HAP-1 (cell line): ENCODE results near the gene VRTN.
"Not testable (repeated sequence)": the region's sequence is repeated elsewhere in the genome, so short reads cannot be mapped to it uniquely, and the experiment has no call there.

ENCODE experiments used
- DNase-seq, 2 experiments: peaks; one replicate each; pipeline ENCODE4 v3.0.0-alpha.2; 2016 to 2020; ENCODE audit warnings: low spot score in 2 of 2
- H3K27me3 ChIP-seq: fragments of 250-450 bp; sonication (Bioruptor Pico); 2 replicates; pipeline ENCODE4 v1.5.1; 2020; ENCODE audit warnings: low read depth, mild to moderate bottlenecking, moderate library complexity
- H3K36me3 ChIP-seq: fragments of 250-450 bp; sonication (Bioruptor Pico); replicated peaks from 2 replicates; pipeline ENCODE4 v1.5.1; 2020; ENCODE audit warnings: mild to moderate bottlenecking
- H3K4me1 ChIP-seq: fragments of 250-450 bp; sonication (Bioruptor Pico); 2 replicates; pipeline ENCODE4 v1.5.1; 2020; ENCODE audit warnings: mild to moderate bottlenecking
- H3K4me3 ChIP-seq: fragments of 250-450 bp; sonication (Bioruptor Pico); 2 replicates; pipeline ENCODE4 v1.5.1; 2020; ENCODE audit warnings: mild to moderate bottlenecking, moderate library complexity
- H3K9me3 ChIP-seq: fragments of 250-450 bp; sonication (Bioruptor Pico); 2 replicates; pipeline ENCODE4 v1.5.1; 2020; ENCODE audit warnings: mild to moderate bottlenecking, moderate library complexity
- in situ Hi-C: fragments of 300-500 bp; cut with MboI; formaldehyde crosslinking; loops from 3 replicates; pipeline ENCODE4 v1.14.3; 2020; ENCODE audit warnings: low sequenced_read_pairs, inconsistent platforms, mixed read lengths

Gene VRTN

DNA sequence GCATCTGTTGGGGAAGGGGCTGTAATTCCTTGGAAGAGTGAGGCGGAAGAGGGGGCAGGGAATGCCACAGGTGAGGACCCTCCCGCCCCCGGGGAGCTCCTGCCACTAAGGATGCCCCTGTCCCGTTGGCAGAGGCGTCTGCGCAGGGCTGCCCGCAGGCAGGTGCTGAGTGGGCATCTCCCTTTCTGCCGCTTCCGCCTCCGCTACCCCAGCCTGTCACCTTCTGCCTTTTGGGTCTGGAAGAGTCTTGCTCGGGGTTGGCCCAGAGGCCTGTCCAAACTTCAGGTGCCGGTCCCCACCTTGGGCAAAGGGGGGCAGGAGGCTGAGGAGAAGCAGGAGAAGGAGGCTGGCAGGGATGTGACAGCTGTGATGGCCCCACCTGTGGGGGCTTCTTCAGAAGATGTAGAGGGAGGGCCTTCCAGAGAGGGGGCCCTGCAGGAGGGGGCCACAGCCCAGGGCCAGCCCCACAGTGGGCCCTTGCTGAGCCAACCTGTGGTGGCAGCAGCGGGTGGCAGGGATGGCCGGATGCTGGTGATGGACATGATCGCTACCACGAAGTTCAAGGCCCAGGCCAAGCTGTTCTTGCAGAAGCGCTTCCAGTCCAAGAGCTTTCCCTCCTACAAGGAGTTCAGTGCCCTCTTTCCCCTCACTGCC lies 10.0 kb downstream of the VRTN start:
- in situ Hi-C loops, result loop anchor here (5.0 kb wide), 1 partner anchor 109 kb away; no protein-coding TSS in a partner anchor
- no peaks in the 10 kb centered on the region for H3K36me3 ChIP-seq
- DNase-seq, result no peak

DNA sequence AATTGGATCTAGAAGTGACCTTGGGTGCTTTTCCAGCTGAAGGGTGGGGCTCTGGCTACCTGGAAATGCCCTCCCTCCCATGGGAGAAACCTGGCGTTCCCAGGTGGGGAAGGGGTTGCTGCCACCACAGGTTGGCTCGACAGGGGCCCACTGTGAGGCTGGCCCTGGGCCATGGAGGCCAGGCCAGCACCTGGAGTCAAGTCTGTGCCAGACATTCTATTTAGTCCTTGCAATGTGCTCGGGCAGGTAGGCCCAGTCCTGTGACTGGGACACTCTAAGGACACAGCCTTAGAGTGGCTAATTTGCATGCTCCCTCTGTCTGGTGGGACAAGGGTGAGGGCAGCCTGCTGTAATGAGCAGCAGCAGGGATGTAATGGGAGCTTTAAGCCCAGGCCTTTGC lies 11.9 kb downstream of the VRTN start:
- no peaks in the 10 kb centered on the region for H3K27me3 ChIP-seq
- DNase-seq, result no peak
- no peak overlapping the region for H3K4me3 ChIP-seq
- H3K9me3 ChIP-seq, result no peaks in the 10 kb centered on the region
- in situ Hi-C loops, result no loop called here
- H3K4me1 ChIP-seq, result no peaks in the 10 kb centered on the region
- no peaks in the 10 kb centered on the region for H3K36me3 ChIP-seq

More for the DNA sequence above, 10.0 kb downstream of the VRTN start:
- no peaks in the 10 kb centered on the region for H3K9me3 ChIP-seq
- no peaks in the 10 kb centered on the region for H3K4me1 ChIP-seq
- no peak overlapping the region for H3K4me3 ChIP-seq
- no peaks in the 10 kb centered on the region for H3K27me3 ChIP-seq

DNA sequence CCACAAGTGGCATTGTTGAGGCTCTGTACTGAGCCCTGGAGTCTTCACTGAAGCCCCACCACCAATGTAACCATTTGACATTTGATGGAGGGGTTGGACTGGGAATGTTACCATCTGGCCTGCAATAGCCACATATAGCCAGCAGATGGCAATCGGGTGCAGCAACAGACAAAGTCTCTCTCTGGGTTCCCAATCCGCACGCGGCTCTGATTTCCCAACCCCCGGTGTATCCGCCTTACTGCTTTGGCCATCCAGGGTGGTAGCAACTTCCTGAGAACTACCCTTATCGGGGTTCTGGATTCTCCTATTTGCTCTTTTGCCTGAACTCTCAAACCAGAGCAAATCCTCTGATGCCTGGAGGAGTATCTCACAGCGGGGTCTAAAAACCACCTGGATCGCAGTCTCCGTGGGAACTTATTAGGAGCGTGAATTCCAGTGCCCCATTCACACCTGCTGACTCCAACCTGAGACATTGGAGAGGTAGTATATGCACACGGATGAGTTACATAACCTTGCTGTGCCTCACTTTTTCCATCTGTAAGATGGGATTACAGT lies 14.2 kb downstream of the VRTN start:
- H3K4me1 ChIP-seq, result no peaks in the 10 kb centered on the region
- peak; percentile 74 to 88 for DNase-seq
- no peaks in the 10 kb centered on the region for H3K36me3 ChIP-seq
- H3K4me3 ChIP-seq, result no peak overlapping the region
- no peaks in the 10 kb centered on the region for H3K27me3 ChIP-seq
- no peaks in the 10 kb centered on the region for H3K9me3 ChIP-seq
- in situ Hi-C loops, result no loop called here

DNA sequence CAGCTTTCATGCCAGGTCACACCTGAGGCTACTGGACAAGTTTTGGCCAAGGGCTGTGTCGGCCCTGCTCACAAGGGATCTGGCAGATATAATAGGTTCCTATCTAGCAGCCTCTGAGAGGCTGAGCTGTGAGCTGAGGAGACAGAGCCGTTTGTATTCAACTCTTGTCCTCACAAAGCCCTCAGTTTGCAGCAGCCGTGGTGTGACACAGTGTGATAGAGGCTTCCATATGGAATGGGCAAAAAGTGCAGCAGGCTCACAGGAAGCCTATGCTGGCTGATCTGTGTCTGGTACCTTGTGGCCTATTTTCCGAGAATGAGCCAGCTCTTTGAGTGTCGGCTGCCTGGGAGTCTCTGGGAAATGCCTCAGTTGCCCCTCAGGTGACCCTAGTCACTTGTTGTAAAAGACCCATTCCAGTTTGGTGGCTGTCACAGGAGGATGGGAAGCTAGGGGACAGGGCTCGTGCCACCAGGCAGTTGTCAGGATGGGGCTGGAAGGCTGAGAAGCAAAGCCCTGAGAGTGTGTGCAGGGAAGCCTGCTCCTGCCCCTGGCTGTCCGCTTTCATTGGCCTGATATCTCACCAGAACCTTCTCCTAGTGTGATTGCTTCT lies 16.1 kb downstream of the VRTN start:
- no peak overlapping the region for H3K4me3 ChIP-seq
- H3K4me1 ChIP-seq, result no peaks in the 10 kb centered on the region
- in situ Hi-C loops, result no loop called here
- H3K9me3 ChIP-seq, result no peaks in the 10 kb centered on the region
- DNase-seq, result no peak
- H3K36me3 ChIP-seq, result no peaks in the 10 kb centered on the region
- H3K27me3 ChIP-seq, result no peaks in the 10 kb centered on the region

DNA sequence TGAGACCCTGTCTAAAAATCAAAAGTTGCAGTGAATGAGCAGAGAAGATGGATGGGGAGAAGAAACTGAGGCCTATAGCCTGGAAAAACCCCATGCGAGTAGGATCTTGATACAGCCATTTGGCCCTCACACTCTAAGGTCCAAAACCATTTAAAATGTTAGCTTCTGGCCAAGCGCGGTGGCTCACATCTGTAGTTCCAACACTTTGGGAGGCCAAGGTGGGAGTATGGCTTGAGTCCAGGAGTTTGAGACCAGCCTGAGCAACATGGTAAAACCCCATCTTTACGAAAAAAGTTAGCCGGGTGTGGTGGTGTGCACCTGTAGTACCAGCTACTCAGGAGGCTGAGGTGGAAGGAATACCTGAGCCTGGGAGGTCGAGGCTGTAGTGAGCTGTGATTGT lies 19.8 kb downstream of the VRTN start:
- no peaks in the 10 kb centered on the region for H3K27me3 ChIP-seq

DNA sequence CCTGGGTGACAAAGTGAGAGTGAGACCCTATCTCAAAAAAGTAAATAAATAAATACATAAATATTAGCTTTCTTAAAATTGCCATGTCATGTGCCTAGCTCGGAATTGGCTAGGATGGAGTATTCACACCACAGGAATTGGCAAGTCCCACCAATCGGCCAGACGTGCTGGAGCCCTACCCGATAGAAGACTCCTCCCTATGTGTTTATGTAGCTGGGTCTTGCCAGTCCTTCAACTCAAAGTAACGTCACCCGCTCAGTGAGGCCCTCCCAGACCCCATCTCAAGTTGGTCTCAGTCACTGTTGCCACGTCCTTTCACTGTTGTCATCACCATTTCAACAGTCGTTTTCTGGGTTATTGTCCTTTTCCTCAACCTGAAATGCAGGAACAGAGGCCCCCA lies 20.2 kb downstream of the VRTN start:
- in situ Hi-C loops, result no loop called here
- H3K36me3 ChIP-seq, result no peaks in the 10 kb centered on the region
- H3K27me3 ChIP-seq, result no peaks in the 10 kb centered on the region
- H3K9me3 ChIP-seq, result no peaks in the 10 kb centered on the region
- no peak for DNase-seq
- H3K4me1 ChIP-seq, result no peaks in the 10 kb centered on the region
- no peak overlapping the region for H3K4me3 ChIP-seq

More for the DNA sequence above, 19.8 kb downstream of the VRTN start:
- no peaks in the 10 kb centered on the region for H3K4me1 ChIP-seq
- DNase-seq, result no peak
- H3K4me3 ChIP-seq, result no peak overlapping the region
- no peaks in the 10 kb centered on the region for H3K36me3 ChIP-seq
- in situ Hi-C loops, result no loop called here
- H3K9me3 ChIP-seq, result no peaks in the 10 kb centered on the region

DNA sequence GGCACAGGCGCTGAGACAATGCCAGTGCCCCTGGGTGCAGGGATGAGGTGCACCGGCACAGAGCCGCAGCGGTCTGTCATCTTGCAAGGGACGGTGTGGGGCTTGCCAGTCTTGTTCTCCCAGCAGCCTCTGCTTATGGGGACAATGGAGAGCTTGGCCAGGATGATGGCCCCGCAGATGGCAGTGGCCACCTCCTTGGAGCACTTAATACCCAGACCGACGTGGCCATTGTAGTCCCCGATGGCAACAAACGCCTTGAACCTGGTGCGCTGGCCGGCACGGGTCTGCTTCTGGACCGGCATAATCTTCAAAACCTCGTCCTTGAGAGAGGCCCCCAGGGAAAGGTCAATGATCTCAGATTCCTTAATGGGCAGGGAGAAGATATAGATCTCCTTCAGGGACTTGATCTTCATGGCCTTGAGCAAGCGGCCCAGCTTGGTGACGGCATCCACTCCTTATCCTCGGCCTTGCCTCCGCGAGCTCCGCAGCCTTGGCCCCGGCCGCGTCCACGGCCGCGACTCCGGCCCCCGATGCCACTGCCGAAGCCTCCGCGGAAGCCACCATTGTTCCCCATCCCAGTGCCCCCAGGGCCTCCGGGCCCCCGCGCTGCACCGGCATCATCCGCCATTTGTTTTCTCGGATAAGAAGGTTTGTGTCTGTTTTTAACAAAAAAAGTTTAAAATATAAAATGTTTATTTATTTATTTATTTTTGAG lies 29.9 kb downstream of the VRTN start:
- H3K9me3 ChIP-seq, result no peaks in the 10 kb centered on the region; the same call in 1 of the 2 replicates
- no peak overlapping the region for H3K4me3 ChIP-seq
- H3K4me1 ChIP-seq, result peaks cover under 1% of the 10 kb centered on the region
- no peaks in the 10 kb centered on the region for H3K27me3 ChIP-seq
- no peaks in the 10 kb centered on the region for H3K36me3 ChIP-seq
- in situ Hi-C loops, result no loop called here
- DNase-seq, result no peak

DNA sequence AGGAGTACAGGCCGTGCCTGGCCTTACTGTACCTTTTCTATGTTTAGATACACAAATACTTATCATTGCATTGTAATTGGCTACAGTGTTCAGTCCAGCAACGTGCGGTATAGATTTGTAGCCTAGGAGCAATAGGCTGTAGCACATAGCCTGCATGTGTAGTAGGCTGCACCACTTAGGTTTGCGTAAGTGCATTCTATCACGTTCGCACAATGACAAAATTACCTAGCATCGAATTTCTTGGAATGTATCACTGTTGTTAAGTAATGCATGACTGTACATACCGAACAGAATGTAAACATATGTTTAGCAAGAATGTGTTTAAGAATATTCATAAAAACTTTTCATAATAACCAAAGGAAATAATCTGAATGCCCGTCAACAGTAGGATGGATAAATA lies 31.9 kb downstream of the VRTN start:
- Histone ChIP-seq H3K9me3 (no peaks in the 10 kb centered on the region; the same call in 1 of the 2 replicates), H3K4me1 (peaks cover 7% of the 10 kb centered on the region), H3K36me3 (no peaks in the 10 kb centered on the region), H3K4me3 (no peak overlapping the region), H3K27me3 (no peaks in the 10 kb centered on the region)
- in situ Hi-C loops, result no loop called here
- no peak for DNase-seq

DNA sequence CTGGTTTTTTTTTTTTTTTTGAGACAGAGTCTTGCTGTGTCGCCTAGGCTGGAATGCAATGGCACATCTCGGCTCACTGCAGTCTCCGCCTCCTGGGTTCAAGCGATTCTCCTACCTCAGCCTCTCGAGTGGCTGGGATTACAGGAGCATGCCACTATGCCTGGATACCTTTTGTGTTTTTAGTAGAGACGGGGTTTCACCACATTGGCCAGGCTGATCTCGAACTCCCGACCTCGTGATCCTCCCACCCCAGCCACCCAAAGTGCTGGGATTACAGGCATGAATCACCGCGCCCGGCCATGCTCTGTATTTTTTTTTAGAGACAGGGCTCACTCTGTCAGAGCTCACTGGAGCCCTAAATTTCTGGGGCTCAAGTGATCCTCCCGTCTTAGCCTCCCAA lies 32.6 kb downstream of the VRTN start:
- H3K9me3 ChIP-seq, result no peaks in the 10 kb centered on the region; the same call in 1 of the 2 replicates
- peaks cover 7% of the 10 kb centered on the region for H3K4me1 ChIP-seq
- no peaks in the 10 kb centered on the region for H3K27me3 ChIP-seq
- H3K4me3 ChIP-seq, result no peak overlapping the region
- DNase-seq, result no peak
- in situ Hi-C loops, result no loop called here
- H3K36me3 ChIP-seq, result no peaks in the 10 kb centered on the region

DNA sequence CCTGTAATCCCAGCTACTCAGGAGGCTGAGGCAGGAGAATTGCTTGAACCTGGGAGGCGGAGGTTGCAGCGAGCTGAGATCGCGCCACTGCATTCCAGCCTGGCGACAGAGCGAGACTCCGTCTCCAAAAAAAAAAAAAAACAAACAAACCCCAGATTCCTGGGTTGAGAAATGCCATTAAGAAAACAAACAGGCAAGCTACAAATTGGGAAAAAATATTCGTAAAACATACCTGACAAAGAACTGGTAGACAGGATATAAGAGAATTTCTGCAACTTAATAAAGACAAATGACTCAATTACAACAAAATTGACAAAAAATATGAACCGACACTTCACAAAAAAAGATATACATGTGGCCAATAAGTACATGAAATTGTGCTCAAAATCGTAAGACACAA lies 33.3 kb downstream of the VRTN start:
- H3K27me3 ChIP-seq, H3K4me1 ChIP-seq, H3K9me3 ChIP-seq, H3K36me3 ChIP-seq, DNase-seq, H3K4me3 ChIP-seq, in situ Hi-C loops: not testable (repeated sequence)

DNA sequence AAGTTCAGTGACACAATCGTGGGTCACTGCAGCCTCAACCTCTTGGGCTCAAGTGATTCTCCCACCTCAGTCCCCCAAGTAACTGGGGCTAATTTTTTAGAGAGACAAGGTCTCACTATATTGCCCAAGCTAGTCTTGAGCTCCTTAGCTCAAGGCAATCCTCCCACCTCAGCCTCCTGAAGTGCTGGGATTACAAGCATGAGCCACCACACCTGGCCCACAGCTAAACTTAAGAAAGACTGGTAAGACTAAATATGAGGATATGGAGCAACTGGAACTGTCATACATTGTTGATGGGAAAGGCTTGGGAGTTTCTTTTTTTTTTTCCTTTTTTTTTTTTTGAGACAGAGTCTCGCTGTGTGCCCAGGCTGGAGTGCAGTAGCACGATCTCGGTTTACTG lies 34.0 kb downstream of the VRTN start:
- Histone ChIP-seq H3K4me1 (peaks cover 7% of the 10 kb centered on the region), H3K27me3 (no peaks in the 10 kb centered on the region), H3K4me3 (no peak overlapping the region), H3K9me3 (no peaks in the 10 kb centered on the region), H3K36me3 (no peaks in the 10 kb centered on the region)
- DNase-seq, result no peak
- in situ Hi-C loops, result no loop called here

DNA sequence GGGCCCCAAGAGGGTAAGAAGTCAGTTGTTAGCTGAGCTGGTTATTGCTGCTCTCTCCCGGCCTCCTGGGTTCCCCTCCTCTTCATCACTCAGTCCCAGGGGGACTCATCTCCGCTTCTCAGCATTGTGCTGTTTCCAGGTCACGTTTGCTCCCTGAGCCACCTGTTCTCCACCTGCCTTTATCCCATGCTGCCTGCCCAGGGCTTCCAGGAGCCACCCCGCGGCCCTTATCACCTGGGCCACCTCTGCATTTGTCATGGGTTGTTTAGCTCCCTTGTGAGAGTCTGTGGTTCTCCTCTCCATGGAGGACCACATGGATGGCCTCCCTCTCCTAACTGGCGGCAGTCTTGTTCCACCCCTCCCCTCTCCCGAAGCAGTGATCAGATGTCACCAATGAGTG lies 41.7 kb downstream of the VRTN start:
- H3K4me1 ChIP-seq, result peaks cover 4% of the 10 kb centered on the region; the same call in 1 of the 2 replicates
- H3K36me3 ChIP-seq, result no peaks in the 10 kb centered on the region
- no peak overlapping the region for H3K4me3 ChIP-seq
- no peaks in the 10 kb centered on the region for H3K27me3 ChIP-seq
- no peak for DNase-seq
- no peaks in the 10 kb centered on the region for H3K9me3 ChIP-seq
- in situ Hi-C loops, result no loop called here

DNA sequence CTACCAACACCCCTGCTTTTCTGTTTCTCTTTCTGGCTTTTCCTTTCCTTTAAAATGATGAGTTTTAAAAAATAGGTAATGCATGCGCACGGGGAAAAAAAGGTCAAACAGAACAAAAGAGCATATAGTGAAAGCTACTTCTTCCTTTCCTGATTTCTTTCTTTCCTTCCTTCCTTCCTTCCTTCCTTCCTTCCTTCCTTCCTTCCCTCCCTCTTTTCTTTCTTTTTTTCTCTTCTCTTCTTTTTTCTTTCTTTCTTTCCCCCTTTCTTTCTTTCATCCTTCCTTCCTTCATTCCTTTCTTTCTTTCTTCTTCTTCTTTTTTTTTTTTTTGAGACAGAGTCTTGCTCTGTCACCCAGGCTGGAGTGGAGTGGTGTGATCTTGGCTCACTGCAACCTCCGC lies 42.2 kb downstream of the VRTN start:
- H3K4me1 ChIP-seq, in situ Hi-C loops, H3K36me3 ChIP-seq, DNase-seq, H3K9me3 ChIP-seq, H3K4me3 ChIP-seq, H3K27me3 ChIP-seq: not testable (repeated sequence)

DNA sequence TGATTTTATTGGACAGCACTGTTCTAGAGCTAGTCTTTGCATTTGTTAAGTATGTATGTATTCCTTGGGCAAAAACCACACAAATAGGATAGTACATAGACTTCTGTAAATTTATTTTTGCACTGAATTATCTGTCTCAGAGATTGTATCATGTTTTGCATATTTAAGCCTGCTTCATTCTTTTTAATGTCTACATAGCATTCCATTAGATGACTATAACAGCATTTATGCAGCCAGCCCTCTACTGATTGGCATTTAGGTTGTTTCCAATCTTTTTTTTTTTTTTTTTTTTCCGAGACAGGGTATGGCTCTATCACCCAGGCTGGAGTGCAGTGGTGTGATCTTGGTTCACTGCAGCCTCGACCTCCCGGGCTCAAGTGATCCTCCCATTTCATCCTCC lies 43.2 kb downstream of the VRTN start:
- H3K4me3 ChIP-seq, result no peak overlapping the region
- peaks cover 2% of the 10 kb centered on the region; the same call in 1 of the 2 replicates for H3K27me3 ChIP-seq
- DNase-seq, result no peak
- in situ Hi-C loops, result no loop called here
- H3K9me3 ChIP-seq, result no peaks in the 10 kb centered on the region
- no peaks in the 10 kb centered on the region for H3K36me3 ChIP-seq
- H3K4me1 ChIP-seq, result peaks cover 4% of the 10 kb centered on the region; the same call in 1 of the 2 replicates
